ELF-1 (cell line): ENCODE data around the gene SCARB1.
"Not testable (repeated sequence)": the region's sequence is repeated elsewhere in the genome, so short reads cannot be mapped to it uniquely, and the experiment has no call there.

Experiments
- DNase-seq: peaks from one replicate; pipeline ENCODE4 v3.0.0-alpha.2; 2016; ENCODE audit warnings: low read depth, low spot score

SCARB1 gene, protein sequence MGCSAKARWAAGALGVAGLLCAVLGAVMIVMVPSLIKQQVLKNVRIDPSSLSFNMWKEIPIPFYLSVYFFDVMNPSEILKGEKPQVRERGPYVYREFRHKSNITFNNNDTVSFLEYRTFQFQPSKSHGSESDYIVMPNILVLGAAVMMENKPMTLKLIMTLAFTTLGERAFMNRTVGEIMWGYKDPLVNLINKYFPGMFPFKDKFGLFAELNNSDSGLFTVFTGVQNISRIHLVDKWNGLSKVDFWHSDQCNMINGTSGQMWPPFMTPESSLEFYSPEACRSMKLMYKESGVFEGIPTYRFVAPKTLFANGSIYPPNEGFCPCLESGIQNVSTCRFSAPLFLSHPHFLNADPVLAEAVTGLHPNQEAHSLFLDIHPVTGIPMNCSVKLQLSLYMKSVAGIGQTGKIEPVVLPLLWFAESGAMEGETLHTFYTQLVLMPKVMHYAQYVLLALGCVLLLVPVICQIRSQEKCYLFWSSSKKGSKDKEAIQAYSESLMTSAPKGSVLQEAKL

DNA sequence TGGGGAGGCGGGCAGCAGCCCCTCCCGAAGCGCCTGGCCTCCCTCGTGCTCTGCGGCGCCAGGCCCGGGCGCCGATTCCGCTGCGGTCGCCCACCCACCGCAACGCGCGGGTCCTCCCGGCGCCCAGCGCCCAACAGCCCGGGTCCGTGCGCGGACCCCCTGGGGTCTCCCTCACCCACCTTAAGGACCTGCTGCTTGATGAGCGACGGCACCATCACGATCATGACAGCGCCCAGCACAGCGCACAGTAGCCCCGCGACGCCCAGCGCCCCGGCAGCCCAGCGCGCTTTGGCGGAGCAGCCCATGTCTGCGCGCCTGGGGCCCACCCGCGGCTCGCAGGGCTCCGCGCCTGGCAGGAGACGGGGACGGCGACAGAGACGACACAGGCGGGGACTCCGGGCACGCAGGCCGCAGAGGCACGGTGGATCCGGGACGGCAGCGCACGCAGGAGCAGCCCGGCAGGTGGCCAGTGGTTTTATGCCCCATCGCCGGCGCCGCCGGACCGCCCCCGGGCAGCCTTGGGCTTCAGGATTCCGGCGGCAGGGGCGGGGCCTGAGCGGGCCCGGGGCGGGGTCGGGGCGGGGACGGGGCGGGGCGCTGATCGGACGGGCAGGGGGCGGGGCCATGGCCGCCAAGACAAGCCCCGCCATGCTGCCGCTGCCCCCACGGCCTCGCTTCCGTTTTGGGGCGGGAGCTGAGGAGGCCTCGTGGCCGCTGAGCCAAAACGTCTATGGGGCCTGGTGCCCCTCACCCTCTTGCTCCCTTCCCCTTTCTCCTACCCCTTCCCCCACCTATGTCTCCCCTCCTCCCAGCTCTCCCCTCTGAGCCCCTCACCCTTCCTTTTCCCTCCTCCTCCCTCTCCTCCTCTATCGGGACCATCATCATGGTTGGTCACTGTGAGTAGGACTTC lies at the start of gene SCARB1:
SCARB1 (minus strand) TSS at position 449 of the 910 bp plus-strand sequence; CDS start at position 305, 144 bp downstream.
- DNase-seq = peak; percentile 80

DNA sequence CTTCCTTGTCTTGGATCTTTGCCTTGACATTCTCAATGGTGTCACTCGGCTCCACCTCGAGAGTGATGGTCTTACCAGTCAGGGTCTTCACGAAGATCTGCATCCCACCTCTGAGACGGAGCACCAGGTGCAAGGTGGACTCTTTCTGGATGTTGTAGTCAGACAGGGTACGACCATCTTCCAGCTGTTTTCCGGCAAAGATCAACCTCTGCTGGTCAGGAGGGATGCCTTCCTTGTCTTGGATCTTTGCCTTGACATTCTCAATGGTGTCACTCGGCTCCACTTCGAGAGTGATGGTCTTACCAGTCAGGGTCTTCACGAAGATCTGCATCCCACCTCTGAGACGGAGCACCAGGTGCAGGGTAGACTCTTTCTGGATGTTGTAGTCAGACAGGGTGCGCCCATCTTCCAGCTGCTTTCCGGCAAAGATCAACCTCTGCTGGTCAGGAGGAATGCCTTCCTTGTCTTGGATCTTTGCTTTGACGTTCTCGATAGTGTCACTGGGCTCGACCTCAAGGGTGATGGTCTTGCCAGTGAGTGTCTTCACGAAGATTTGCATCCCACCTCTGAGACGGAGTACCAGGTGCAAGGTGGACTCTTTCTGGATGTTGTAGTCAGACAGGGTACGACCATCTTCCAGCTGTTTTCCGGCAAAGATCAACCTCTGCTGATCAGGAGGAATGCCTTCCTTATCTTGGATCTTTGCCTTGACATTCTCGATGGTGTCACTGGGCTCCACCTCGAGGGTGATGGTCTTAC lies 49.0 kb upstream of the SCARB1 start:
- DNase-seq = not testable (repeated sequence)

DNA sequence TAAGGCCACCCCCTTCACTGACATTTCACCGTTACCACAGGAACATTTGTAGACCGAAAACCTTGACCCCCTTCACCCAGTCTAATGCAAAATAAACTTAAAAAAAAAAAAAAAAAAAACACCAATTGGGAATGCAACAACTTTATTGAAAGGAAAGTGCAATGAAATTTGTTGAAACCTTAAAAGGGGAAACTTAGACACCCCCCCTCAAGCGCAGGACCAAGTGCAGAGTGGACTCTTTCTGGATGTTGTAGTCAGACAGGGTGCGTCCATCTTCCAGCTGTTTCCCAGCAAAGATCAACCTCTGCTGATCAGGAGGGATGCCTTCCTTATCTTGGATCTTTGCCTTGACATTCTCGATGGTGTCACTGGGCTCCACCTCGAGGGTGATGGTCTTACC lies 47.9 kb upstream of the SCARB1 start:
- not testable (repeated sequence) for DNase-seq

DNA sequence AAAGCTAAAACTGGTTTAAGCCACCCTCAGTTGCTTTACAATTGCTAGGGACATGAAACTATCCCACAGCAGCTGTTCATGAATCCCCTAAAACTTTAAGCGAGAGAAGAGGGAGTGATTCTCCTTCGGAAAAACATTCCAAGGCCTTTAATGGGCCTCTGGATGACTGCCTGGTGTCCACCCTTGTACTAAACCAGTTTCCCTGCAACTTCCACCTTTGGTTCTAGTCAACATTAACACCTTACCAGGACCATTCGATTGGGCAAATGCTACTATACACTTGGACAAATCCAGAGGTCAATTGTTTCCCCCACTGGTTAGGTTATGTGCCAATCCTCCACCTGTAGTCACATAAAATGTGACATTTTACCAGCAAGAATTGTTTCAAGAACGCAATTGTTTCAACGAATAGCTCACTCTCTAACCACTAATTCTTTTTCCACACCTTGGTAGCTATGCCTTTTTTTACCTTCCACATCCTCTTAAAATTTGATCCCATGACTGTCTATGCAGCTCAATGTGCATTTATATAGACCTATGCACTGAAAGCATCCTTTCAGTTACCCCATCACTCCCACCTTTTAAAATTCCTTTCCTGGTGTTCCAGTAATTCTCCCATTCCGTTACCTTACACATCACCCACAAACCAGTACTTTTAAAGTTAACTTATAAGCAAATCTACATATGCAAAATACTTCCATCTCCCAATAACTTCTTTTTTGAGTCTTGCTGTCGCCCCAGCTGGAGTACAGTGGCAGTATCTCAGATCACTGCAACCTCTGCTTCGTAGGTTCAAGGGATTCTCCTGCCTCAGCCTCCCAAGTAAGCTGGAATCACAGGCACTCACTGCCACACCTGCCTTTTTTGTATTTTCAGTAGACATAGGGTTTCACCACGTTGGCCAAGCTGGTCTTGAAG lies 47.2 kb upstream of the SCARB1 start:
- peak; percentile 49 for DNase-seq

DNA sequence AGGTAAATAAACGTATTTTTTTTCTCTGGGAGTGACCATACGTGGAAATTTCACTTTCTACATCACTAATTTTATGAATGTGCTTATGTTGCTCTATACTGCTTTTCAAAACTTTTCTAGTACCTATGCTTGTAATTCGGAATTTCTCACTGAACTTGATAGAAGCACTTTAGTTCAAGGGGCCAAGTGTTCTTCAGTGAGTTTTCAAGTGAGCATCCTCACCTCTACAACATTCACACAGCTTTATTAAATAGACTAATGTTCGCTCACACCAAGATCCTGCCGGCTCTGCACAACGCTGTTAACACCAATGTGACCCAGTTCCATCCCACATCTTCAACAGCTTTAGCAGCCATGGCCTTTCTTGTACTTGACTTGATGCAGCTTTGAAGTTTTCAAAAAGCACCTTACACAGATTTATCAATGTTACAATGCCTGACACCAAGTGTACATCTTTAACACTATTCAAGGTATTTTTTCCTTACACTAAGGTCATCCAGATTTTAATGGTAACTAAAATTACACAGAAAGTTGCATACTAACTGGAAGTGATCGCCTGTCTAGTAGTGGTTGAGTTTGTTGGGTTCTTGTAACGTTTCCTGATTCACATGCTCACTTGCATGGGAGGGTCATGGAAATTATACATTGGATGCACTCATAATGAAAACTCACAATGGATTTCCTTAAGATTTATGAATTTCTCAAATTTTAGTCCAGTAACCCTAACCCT lies 46.3 kb upstream of the SCARB1 start:
- peak; percentile 37 for DNase-seq

DNA sequence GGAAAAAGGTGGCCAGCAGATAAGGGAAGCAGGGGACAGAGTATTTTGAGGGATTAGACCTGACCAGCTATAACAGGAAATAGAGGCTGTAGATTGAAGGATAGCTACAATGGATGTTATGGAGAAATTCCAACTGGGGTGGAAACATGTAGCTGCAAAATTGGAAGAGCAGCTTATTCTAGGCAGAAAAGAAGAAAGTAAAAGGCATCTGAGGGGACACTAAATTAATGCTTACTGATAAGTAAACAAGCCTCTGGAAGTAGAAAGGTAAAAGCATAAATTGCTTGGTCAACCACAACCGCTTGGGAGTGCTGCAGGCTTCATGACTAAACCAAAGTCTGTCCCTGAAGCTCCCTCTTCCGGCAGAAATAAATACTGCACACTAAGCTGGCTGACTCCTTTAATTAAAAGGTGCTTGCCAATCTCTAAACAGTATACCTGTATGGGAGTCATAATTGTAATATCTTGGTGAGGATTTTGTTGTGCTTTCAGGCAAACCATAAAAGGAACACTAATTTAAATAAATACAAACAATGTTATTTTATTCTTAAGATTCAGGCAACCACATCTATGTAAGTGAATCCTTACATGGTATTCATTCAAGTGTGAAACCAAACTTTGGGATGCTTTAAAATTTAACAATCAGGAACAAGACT lies 43.1 kb upstream of the SCARB1 start:
- peak; percentile 89 for DNase-seq

DNA sequence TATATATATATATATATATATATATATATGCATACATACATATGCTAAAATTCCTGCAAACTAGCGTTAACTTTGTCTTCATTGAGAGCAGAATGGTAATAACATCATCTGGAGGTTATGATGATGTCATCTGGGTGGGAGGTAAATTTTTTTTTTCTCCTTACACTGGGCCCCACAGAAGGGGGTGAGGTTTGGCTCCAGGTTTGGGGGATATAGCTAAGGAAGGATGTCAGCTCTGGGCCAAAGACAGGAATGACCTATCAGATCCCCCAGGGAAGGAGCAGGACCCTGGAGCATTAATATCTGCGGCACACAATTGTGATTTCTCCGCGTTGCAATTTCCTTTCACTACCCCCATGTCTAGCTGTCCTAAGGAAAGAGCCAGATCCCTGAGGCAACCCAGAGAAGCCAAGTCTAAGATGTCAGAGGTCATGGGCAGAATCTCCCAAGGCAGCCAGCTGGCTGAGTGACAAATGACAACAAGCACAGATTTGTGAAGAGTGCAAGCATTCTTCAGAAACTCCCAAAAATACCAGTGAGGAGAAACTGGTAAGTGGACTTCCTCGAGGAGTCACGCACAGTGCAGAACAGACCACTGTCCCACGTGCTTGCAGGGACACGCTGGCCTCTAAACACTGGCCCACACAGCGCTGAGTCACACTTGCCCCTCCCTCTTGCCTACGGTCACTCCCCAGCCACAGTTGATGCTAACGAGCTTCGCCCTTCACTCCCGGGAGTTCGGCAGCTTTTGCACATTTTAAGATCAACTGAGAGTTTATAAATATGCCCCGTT lies 40.8 kb upstream of the SCARB1 start:
- peak; percentile 80 for DNase-seq

DNA sequence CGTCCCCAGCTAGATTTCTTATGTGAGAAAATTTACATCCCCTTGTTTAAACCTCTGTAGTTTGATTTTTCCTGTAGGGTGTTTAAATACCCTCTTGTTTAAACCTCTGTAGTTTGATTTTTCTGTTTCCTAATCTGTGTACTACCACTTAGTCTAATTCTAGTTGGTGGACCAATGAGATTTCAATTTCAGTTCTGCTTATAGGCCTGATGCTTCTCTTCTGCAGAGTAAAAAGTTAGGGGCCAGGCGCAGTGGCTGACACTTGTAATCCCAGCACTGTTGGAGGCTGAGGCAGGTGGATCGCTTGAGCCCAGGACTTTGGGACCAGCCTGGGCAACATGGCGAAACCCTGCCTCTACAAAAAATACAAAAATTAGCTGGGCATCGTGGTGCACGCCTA lies 39.3 kb upstream of the SCARB1 start:
- no peak for DNase-seq

DNA sequence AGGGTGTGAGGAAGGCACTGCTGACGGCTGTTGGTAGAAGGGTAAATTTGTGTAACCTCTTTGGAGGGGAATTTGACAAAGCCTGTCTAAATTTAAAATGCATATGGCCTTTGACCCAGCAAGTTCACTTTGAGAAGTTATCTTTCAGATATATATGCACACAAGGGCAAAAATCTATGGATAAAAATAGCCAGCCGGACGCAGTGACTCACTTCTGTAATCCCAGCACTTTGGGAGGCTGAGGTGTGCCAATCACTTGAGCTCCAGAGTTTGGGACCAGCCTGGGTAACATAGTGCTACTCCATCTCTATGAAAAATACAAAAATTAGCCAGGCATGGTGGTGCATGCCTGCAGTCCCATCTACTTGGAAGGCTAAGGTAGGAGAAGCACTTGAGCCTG lies 37.3 kb upstream of the SCARB1 start:
- no peak for DNase-seq

DNA sequence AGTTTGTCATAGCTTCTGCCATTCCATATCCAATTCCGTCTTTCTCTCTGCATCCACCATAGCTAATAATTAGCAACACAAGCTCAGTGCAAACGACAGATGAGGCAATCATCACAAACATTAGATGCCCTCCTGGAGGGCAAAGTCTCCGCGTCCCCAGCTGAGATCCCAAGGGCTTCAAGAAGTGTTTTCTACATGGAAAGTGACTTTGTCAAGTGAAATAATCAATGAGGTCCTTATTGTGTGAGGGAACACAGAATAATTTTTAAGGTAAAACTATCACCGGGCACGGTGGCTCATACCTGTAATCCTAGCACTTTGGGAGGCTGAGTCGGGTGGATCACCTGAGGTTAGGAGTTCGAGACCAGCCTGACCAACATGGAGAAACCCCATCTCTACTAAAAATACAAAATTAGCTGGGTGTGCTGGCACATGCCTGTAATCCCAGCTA lies 36.7 kb upstream of the SCARB1 start:
- not testable (repeated sequence) for DNase-seq

DNA sequence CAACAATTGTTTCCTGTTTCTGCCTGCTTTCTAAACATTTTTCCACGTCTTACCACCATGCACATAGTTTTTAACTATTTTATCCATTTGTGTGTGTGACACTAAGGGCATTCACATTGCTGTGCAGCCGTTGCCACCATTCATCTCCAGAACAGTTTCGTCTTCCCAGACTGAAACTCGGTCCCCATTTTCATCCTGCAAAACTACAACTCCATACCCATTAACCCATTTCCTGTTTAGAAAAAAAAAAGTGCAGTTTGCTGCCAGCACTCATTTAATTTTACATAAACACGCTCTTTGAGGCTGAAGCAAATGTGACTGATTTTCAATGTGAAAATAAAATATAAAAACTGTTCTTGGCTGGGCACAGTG lies 35.2 kb upstream of the SCARB1 start:
- no peak for DNase-seq

DNA sequence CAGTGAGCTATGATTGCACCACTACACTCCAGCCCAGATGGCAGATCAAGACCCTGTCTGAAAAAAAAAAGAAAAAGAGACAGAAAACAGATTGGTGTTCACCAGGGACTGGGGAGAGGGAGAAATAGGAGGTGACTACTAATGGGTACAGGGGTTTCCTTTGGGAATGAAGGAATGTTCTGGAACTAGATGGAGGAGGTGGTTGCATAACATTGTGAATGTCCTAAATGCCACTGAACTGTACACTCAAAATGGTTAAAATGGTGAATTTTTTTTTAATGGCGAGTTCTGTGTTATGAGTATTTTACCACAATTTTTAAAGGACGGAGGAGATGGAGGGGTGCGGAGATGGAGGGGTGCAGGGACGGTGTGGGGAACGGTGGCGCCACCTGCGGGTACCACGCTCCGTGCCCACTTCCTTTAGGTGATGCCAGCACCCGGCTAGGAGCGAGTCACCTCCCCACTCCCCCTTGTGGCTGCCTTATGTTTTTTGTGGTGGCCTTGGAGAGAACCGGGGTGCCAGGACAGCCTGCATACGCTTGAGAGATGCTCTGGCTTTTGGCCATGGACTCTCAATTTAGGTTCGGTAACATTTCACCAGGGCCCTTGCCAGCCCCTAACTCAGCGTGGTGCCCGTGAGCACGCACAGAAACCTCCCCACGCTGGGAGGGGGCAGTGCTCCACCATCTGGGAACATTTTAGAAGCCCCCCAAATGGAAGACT lies 34.7 kb upstream of the SCARB1 start:
- DNase-seq = no peak

DNA sequence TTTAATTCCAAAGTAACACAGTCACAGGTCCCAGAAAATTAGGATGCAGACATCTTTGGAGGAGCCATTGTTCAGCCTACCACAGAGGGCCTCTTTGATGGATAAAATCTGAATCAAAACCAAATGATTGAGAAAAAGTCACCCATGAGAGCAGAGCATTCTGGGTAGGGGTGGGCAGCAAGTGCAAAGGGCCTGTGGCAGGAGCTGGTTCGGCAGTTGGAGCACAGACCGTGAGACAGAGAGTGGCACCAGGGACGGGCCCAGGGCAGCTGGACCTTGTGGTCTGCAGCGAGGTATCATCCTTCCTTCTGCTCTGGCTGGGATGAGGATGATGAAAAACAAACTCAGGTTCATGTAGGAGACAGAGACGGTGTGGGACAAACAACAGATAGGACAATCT lies 32.8 kb upstream of the SCARB1 start:
- no peak for DNase-seq

DNA sequence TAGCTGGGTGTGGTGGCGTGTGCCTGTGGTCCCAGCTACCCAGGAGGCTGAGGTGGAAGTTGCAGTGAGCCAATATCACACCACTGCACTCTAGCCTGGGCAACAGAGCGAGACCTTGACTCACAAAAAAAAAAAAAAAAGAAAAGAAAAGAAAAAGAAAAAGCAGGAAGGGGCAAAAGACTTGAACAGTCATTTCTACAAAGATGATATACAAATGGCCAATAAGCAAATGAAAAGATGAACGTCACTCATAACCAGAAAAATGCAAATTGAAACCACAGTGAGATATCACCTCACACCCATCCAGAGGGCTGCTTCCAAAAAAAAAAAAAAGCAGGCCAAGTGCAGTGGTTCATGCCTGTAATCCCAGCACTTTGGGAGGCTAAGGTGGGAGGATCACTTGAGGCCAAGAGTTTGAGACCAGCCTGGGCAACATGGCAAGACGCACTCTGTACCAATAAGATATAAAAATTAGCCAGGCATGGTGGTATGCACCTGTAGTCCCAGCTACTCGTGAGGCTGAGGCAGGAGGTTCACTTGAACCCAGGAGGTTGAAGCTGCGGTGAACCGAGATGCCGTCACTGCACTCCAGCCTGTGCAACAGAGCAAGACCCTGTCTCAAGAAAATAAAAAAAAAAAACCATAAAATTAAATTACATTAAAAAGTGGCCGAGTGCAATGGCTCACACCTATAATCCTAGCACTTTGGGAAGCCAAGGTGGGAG lies 30.3 kb upstream of the SCARB1 start:
- no peak for DNase-seq

DNA sequence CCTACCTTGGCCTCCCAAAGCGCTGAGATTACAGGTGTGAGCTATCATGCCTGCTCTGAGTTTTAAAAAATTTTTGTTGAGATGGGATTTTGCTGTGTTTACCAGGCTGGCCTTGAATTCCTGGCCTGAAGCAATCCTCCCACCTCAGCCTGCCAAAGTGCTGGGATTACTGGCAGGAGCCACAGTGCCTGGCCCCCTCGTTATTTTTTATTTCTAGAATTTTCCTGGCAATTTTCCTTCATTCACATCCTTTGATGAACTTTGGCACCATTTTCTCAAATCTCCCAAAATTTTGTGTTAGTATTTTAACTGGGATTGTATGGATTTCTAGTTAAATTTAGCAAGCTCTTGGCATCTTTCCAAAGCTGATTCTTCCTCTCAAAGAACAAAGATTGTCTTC lies 24.6 kb upstream of the SCARB1 start:
- DNase-seq = no peak

DNA sequence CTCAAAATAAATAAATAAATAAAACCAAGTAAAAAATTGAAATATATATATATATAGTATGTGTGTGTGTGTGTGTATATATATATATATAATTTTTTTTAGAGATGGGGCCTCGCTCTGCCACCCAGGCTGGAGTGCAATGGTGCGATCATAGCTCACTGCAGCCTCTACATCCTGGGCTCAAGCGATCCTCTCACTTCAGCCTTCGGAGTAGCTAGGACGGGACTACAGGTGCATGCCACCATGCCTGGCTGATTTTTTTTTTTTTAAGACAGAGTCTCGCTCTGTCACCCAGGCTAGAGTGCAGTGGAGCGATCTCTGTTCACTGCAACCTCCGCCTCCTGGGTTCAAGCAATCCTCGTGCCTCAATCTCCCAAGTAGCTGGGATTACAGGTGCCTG lies 24.1 kb upstream of the SCARB1 start:
- DNase-seq = not testable (repeated sequence)
